ENCODE data around the gene SLC35F1. TPM values are rescaled to one million over a fixed set of nuclear protein-coding genes. Genes with fewer than 3 reads are reported as not detected.

Gene SLC35F1
- total and polyA plus RNA-seq, 4 donors: 0.01 to 0.09 (median 0.08) TPM; not detected in 1

- 50% methylated on average over 1 of the region's 1 CpG for WGBS
- TF ChIP-seq HNF4A (conservative IDR thresholded peaks at IDR 0.05) (no peak), JUND (IDR thresholded peaks at IDR 0.05) (no peak), YY1 (IDR thresholded peaks at IDR 0.05) (no peak)
Measured at GRCh38 chr6:118198746-118199145, 291.7 kb downstream of the SLC35F1 start.

GRCh38 chr6:118200160-118200559 lies 293.1 kb downstream of the SLC35F1 start:
- TF ChIP-seq GABPA (IDR thresholded peaks at IDR 0.05 in 1 of 2, conservative IDR thresholded peaks at IDR 0.05 in 1 of 2) (no peak), YY1 (IDR thresholded peaks at IDR 0.05) (no peak), ATF3 (IDR thresholded peaks at IDR 0.05) (no peak), FOXA2 (IDR thresholded peaks at IDR 0.05) (no peak), TAF1 (conservative IDR thresholded peaks at IDR 0.05) (no peak), CTCF (IDR thresholded peaks at IDR 0.05; ENCODE audit: low read depth, low read length, missing input control) (no peak), EGR1 (IDR thresholded peaks at IDR 0.05; ENCODE audit: low read depth in 2 of 2) (no peak), NR2F2 (IDR thresholded peaks at IDR 0.05) (no peak), HNF4A (conservative IDR thresholded peaks at IDR 0.05) (no peak), JUND (IDR thresholded peaks at IDR 0.05) (no peak), HNF4G (IDR thresholded peaks at IDR 0.05) (no peak), RXRA (IDR thresholded peaks at IDR 0.05) (no peak), SP1 (IDR thresholded peaks at IDR 0.05) (no peak)
- Histone ChIP-seq H3K4me3 (ENCODE audit: low read depth in 1 of 3, low read length in 3 of 3) (no peak overlapping the region), H3K9ac (ENCODE audit: low read depth in 1 of 2, low read length in 2 of 2) (no peak overlapping the region), H3K4me1 (ENCODE audit: control insufficient read depth in 4 of 4, insufficient read depth in 4 of 4, low read length in 3 of 4) (no peaks in the 10 kb centered on the region), H3K9me3 (ENCODE audit: control insufficient read depth in 4 of 4, low read length in 3 of 4) (no peaks in the 10 kb centered on the region), H3K36me3 (ENCODE audit: control insufficient read depth in 4 of 4, insufficient read depth in 3 of 4, low read depth in 1 of 4, low read length in 3 of 4) (no peaks in the 10 kb centered on the region), H3K27me3 (ENCODE audit: control insufficient read depth in 4 of 4, insufficient read depth in 4 of 4, low read length in 3 of 4) (no peaks in the 10 kb centered on the region), H3K27ac (ENCODE audit: low read depth in 1 of 2, low read length in 2 of 2) (no peak overlapping the region)
- 91% methylated on average over 1 of the region's 1 CpG for WGBS
- DNase-seq (ENCODE audit: low spot score): no peak

More at GRCh38 chr6:118198746-118199145, 291.7 kb downstream of the SLC35F1 start:
- H3K27me3 ChIP-seq (ENCODE audit: control insufficient read depth in 4 of 4, insufficient read depth in 4 of 4, low read length in 3 of 4): no peaks in the 10 kb centered on the region
- no peak overlapping the region for H3K4me3 ChIP-seq (ENCODE audit: low read depth in 1 of 3, low read length in 3 of 3)
- no peaks in the 10 kb centered on the region for H3K4me1 ChIP-seq (ENCODE audit: control insufficient read depth in 4 of 4, insufficient read depth in 4 of 4, low read length in 3 of 4)
- no peaks in the 10 kb centered on the region for H3K9me3 ChIP-seq (ENCODE audit: control insufficient read depth in 4 of 4, low read length in 3 of 4)
- no peaks in the 10 kb centered on the region for H3K36me3 ChIP-seq (ENCODE audit: control insufficient read depth in 4 of 4, insufficient read depth in 3 of 4, low read depth in 1 of 4, low read length in 3 of 4)
- H3K9ac ChIP-seq (ENCODE audit: low read depth in 1 of 2, low read length in 2 of 2): no peak overlapping the region
- no peak overlapping the region for H3K27ac ChIP-seq (ENCODE audit: low read depth in 1 of 2, low read length in 2 of 2)
- DNase-seq (ENCODE audit: low spot score): no peak

GRCh38 chr6:118202517-118202916 lies 295.5 kb downstream of the SLC35F1 start:
- H3K4me1 ChIP-seq (ENCODE audit: control insufficient read depth in 4 of 4, insufficient read depth in 4 of 4, low read length in 3 of 4): no peaks in the 10 kb centered on the region
- DNase-seq (ENCODE audit: low spot score): no peak
- TF ChIP-seq SP1 (IDR thresholded peaks at IDR 0.05) (no peak), ZBTB33 (IDR thresholded peaks at IDR 0.05) (no peak), YY1 (IDR thresholded peaks at IDR 0.05) (no peak), REST (IDR thresholded peaks at IDR 0.05) (no peak)
- no peak overlapping the region for H3K4me3 ChIP-seq (ENCODE audit: low read depth in 1 of 3, low read length in 3 of 3)
- no peaks in the 10 kb centered on the region for H3K27me3 ChIP-seq (ENCODE audit: control insufficient read depth in 4 of 4, insufficient read depth in 4 of 4, low read length in 3 of 4)
- H3K9me3 ChIP-seq (ENCODE audit: control insufficient read depth in 4 of 4, low read length in 3 of 4): no peaks in the 10 kb centered on the region
- no peak overlapping the region for H3K9ac ChIP-seq (ENCODE audit: low read depth in 1 of 2, low read length in 2 of 2)
- no peak overlapping the region for H3K27ac ChIP-seq (ENCODE audit: low read depth in 1 of 2, low read length in 2 of 2)
- WGBS: 71% methylated on average over 1 of the region's 1 CpG
- H3K36me3 ChIP-seq (ENCODE audit: control insufficient read depth in 4 of 4, insufficient read depth in 3 of 4, low read depth in 1 of 4, low read length in 3 of 4): no peaks in the 10 kb centered on the region

All from liver (tissue), 9 donors.